Uterus (tissue), 4 donors: Measurements from ENCODE around the gene KPTN. TPM values are rescaled to one million over a fixed set of nuclear protein-coding genes. Genes with fewer than 3 reads are reported as not detected.

Experiments used
- DNase-seq, 2 donors: peaks; one replicate each; pipeline ENCODE4 v3.0.0-alpha.2; 2019 to 2020
- H3K27ac ChIP-seq, 2 donors: fragments of 200-600 bp; sonication (generic); 1 replicate in 1 of 2; 2 replicates in 1 of 2; pipeline ENCODE4 v1.5.1; 2016 to 2018
- H3K27me3 ChIP-seq, 2 donors: fragments of 200-600 bp; sonication (generic); one replicate each; pipeline ENCODE4 v1.5.1; 2018 to 2019; ENCODE audit warnings: control low read depth in 1 of 2
- H3K36me3 ChIP-seq, 2 donors: fragments of 200-600 bp; sonication (generic); one replicate each; pipeline ENCODE4 v1.5.1; 2019; ENCODE audit warnings: control low read depth in 1 of 2
- H3K4me1 ChIP-seq, 2 donors: fragments of 200-600 bp; sonication (generic); one replicate each; pipeline ENCODE4 v1.5.1; 2018 to 2019; ENCODE audit warnings: control low read depth in 1 of 2
- H3K4me3 ChIP-seq, 2 donors: fragments of 200-600 bp; sonication (generic); 1 replicate in 1 of 2; 2 replicates in 1 of 2; pipeline ENCODE4 v1.5.1; 2018 to 2019; ENCODE audit warnings: mild to moderate bottlenecking in 1 of 2
- H3K9me3 ChIP-seq, 2 donors: fragments of 200-600 bp; sonication (generic); one replicate each; pipeline ENCODE4 v1.5.1; 2019; ENCODE audit warnings: control low read depth in 1 of 2
- CTCF ChIP-seq, 4 experiments: fragments of 200-600 bp in 2 of 4; fragments of 450-650 bp in 2 of 4; sonication (generic) in 2 of 4; IDR thresholded peaks; one replicate each; pipeline ENCODE4 v1.5.1; 2016 to 2019; ENCODE audit warnings: antibody characterized with exemption in 4 of 4, mild to moderate bottlenecking in 2 of 4, moderate library complexity in 1 of 4
- POLR2A ChIP-seq, 2 donors: fragments of 450-650 bp; IDR thresholded peaks; one replicate each; pipeline ENCODE4 v1.6.1; 2016; ENCODE audit warnings: antibody characterized with exemption in 2 of 2, mild to moderate bottlenecking in 1 of 2, moderate library complexity in 1 of 2
- intact Hi-C: fragments of 100-400 bp; cut with DNase I; formaldehyde crosslinking; loops from one replicate; pipeline ENCODE4 v1.15.1; 2023; ENCODE audit warnings: low total_unique reads
- total RNA-seq, 4 donors: library from RNA; depleted of rRNA in 3 of 4; stranded (reverse); fragments of >200 nt in 3 of 4; gene quantifications; one replicate each; pipeline versions ENCODE4 v1.1.0 to v1.2.4, GENCODE V29; 2014 to 2023
- donor health status: DM: yes; HTN: yes; CAD: no.

Gene KPTN
- total RNA-seq, 4 donors from 2014 or later, result 5.4 to 9.0 (median 6.4) TPM; not detected in 1

DNA sequence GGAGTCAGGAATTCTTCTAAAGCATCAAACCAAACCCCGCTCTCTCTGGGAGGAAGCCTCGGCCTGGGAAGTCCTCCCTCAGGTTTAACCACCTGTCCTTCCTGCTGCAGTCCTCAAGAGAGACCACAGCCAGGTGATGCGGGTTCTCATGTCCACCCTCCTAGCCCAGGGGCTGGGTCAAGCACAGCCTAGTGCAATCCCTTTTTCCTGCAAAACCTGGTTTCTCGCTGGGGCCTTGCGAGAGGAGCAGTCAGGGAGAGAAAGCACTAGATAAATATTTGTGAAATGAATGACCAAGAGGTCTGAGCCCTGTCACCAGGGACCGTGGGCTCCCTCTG, 14.7 kb downstream of the KPTN start:
- H3K4me3 ChIP-seq, result no peak overlapping the region

GRCh38 chr19:47467914-47468313, 16.1 kb downstream of the KPTN start:
- no peaks in the 10 kb centered on the region for H3K36me3 ChIP-seq
- H3K4me3 ChIP-seq, result no peak overlapping the region
- no peaks in the 10 kb centered on the region for H3K9me3 ChIP-seq
- H3K27ac ChIP-seq, result no peak overlapping the region
- intact Hi-C loops, result loop anchor here (5.0 kb wide), 1 partner anchor 86 kb away; no protein-coding TSS in a partner anchor
- no peak for DNase-seq
- H3K4me1 ChIP-seq, result peaks cover 0 to 5% of the 10 kb centered on the region in 2 donors
- no peaks in the 10 kb centered on the region for H3K27me3 ChIP-seq
- TF ChIP-seq CTCF (IDR thresholded peaks at IDR 0.05), result no peak
- no peak for TF ChIP-seq POLR2A (IDR thresholded peaks at IDR 0.05)

More for the DNA sequence above, 14.7 kb downstream of the KPTN start:
- Histone ChIP-seq H3K36me3 (no peaks in the 10 kb centered on the region), H3K27me3 (no peaks in the 10 kb centered on the region), H3K27ac (peak overlapping the region in 1 of 2 donors; percentile 29), H3K4me1 (peaks cover 0 to 5% of the 10 kb centered on the region in 2 donors), H3K9me3 (no peaks in the 10 kb centered on the region)
- intact Hi-C loops, result loop anchor here (5.0 kb wide), 1 partner anchor 87 kb away; no protein-coding TSS in a partner anchor
- TF ChIP-seq POLR2A (IDR thresholded peaks at IDR 0.05) (no peak), CTCF (IDR thresholded peaks at IDR 0.05) (no peak)
- DNase-seq, result no peak

GRCh38 chr19:47465957-47466356, 18.1 kb downstream of the KPTN start:
- Histone ChIP-seq H3K4me1 (no peaks in the 10 kb centered on the region), H3K36me3 (no peaks in the 10 kb centered on the region), H3K4me3 (no peak overlapping the region), H3K27me3 (no peaks in the 10 kb centered on the region), H3K27ac (no peak overlapping the region), H3K9me3 (no peaks in the 10 kb centered on the region)
- intact Hi-C loops, result loop anchor here (5.0 kb wide), 1 partner anchor 84 kb away; no protein-coding TSS in a partner anchor
- TF ChIP-seq POLR2A (IDR thresholded peaks at IDR 0.05), result no peak
- no peak for TF ChIP-seq CTCF (IDR thresholded peaks at IDR 0.05)
- DNase-seq, result no peak

GRCh38 chr19:47464675-47465419, 19.2 kb downstream of the KPTN start:
- Histone ChIP-seq H3K4me3 (no peak overlapping the region), H3K27ac (no peak overlapping the region), H3K4me1 (no peaks in the 10 kb centered on the region), H3K27me3 (no peaks in the 10 kb centered on the region), H3K36me3 (no peaks in the 10 kb centered on the region), H3K9me3 (no peaks in the 10 kb centered on the region)
- TF ChIP-seq POLR2A (IDR thresholded peaks at IDR 0.05), result no peak
- TF ChIP-seq CTCF (IDR thresholded peaks at IDR 0.05), result no peak
- intact Hi-C loops, result loop anchor here (5.0 kb wide), 1 partner anchor 83 kb away; no protein-coding TSS in a partner anchor
- DNase-seq, result no peak

- intact Hi-C loops, result no loop called here
- Histone ChIP-seq H3K4me1 (no peaks in the 10 kb centered on the region), H3K27me3 (no peaks in the 10 kb centered on the region), H3K27ac (no peak overlapping the region), H3K9me3 (no peaks in the 10 kb centered on the region), H3K36me3 (no peaks in the 10 kb centered on the region), H3K4me3 (no peak overlapping the region)
- no peak for DNase-seq
- TF ChIP-seq POLR2A (IDR thresholded peaks at IDR 0.05) (no peak), CTCF (IDR thresholded peaks at IDR 0.05) (no peak)
These were observed 22.1 kb downstream of the KPTN start for GRCh38 chr19:47461876-47462275.
